ENCODE data around the gene ADAMTSL5.
"Not testable (repeated sequence)": the region's sequence is repeated elsewhere in the genome, so short reads cannot be mapped to it uniquely, and the experiment has no call there.

Gene ADAMTSL5

DNA sequence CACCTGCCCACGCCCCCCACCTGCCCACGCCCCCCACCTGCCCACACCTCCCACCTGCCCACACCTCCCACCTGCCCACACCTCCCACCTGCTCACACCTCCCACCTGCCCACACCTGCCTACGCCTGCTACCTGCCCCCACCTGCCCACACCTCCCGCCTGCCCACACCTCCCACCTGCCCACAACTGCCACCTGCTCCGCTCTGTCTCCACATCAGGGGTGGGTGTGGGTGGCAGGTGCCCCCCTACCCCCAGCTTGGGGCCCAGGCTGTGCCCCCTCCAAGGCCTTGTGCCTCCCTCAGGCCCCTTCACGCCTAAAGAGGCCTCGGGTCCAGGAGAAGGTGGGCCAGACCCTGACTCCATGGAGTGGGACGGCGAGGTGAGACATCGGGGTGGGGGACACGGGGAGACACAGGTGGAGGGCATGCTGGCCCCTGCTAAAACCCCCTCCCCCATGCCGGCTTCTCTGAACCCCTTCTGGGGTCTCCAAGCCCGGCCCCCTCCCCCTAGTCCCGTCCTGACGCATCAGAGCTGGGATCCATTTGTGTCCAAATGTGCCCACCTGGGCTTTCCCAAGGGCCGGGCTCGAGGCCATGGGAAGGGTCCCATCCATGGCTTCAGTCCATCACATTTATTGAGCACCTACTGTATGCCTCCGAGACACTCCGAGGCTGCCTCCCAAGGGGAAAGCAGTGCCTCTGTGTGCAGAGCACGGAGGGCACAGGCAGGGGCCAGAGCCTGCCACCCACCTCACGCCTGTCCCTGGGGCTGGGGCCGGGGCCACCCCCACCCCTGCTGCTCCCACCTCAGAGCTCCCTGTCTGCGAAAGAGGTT, 16.0 kb upstream of the ADAMTSL5 start:
- DNase-seq, result no peak

DNA sequence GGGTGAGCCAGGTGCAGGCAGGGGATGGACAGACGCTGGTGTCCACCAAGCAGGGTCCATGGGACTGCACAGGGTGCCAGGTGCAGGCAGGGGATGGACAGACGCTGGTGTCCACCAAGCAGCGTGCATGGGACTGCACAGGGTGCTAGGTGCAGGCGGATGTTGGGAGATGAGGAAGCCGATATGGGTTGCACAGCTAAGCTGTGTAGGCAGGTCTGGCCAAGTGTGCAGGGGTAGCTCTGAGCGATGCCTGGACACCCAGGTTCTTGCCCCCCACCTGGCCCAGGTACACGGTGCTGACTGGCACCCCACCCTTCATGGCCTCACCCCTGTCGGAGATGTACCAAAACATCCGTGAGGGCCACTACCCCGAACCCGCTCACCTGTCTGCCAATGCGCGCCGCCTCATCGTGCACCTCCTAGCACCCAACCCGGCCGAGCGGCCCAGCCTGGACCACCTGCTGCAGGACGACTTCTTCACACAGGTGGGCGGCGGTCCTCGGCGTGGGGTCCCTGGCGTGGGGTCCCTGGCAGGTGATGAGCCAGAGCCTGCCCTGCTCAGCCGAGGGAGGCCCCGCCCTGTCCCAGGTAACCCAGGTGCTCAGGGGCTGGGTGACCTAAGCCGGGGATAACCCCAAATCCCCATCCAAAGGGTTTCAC, 15.0 kb upstream of the ADAMTSL5 start:
- no peak for DNase-seq

DNA sequence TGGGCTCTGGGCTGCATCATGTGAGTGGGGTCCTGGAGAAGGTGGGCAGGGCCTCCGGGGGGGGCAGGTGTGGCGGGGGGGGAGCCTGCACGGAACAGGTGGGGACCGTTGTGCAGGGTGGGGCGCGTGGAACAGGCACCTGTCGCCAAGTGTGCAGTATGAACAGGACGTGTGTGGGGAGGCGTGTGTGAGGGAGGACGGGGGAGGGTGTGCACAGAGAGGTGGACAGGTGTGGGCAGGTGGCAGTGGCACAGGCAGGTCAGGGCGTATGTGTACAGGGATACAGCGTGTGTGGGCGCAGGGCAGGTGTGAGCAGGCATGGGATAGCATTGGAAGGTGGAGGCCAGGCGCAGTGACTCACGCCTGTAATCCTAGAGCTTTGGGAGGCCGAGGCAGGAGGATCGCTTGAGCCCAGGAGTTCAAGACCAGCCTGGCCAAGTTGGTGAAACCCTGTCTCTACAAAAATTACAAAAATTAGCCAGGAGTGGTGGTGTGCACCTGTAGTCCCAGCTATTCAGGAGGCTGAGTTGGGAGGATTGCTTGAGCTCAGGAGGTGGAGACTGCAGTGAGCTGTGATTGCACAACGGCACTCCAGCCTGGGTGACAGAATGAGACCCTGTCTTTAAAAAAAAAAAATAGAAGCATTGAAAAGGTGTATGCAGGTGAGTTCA, 14.3 kb upstream of the ADAMTSL5 start:
- no peak for DNase-seq

- no peak for DNase-seq
Measured at GRCh38 chr19:1526066-1526778, 13.4 kb upstream of the ADAMTSL5 start.

GRCh38 chr19:1525343-1525742, 12.5 kb upstream of the ADAMTSL5 start:
- DNase-seq, result no peak

- no peak for DNase-seq
Measured at GRCh38 chr19:1524972-1525325, 12.1 kb upstream of the ADAMTSL5 start.

- no peak for DNase-seq
Measured at GRCh38 chr19:1524287-1524971, 11.6 kb upstream of the ADAMTSL5 start.

GRCh38 chr19:1523412-1524286, 10.8 kb upstream of the ADAMTSL5 start, which contains the start of gene PLK5:
PLK5 (plus strand) TSS chr19:1524077; CDS start chr19:1526997, 2,920 bp downstream.
- no peak for DNase-seq

DNA sequence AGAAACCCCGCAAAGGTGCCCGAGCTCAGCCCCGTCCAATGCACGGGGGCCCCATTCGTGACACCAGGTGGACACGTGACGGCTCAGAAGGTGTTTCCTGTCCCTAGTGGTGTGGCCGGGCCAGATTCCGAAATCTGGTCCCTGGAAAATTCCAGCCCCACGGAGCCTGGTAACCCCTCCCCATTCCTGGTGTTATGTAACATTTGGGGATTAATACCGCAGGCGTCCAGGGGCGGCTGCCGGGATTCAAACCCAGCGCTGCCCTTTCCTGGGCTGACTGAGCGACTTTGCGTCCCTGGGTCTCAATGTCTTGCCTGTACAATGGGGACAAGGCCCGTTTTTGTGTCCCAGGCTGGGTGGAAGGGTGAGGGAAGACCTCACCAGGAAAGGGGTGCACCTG, 10.0 kb upstream of the ADAMTSL5 start:
- DNase-seq, result no peak

GRCh38 chr19:1522061-1522460, 9.2 kb upstream of the ADAMTSL5 start:
- DNase-seq, result no peak

DNA sequence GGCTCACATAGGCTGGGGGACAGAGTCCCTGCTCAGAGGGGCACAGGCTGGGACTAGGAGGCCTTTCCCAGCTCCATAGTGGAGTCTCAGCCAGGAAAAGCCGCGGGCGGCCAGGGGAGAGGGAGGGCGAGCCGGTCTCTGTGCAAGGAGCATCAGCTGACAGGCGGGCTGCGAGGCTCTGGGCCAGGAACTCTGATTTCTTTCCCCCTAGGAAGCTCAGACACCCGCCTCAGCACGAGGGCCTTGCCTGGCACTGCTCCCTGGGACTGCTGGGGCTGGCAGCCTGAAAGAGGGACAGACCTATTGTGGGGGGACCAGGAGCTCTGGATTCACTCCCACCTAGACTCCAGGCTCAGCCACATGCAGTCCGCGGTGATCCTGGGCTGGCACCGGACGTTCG, 8.8 kb upstream of the ADAMTSL5 start:
- no peak for DNase-seq

GRCh38 chr19:1520203-1520780, 7.5 kb upstream of the ADAMTSL5 start:
- no peak for DNase-seq

DNA sequence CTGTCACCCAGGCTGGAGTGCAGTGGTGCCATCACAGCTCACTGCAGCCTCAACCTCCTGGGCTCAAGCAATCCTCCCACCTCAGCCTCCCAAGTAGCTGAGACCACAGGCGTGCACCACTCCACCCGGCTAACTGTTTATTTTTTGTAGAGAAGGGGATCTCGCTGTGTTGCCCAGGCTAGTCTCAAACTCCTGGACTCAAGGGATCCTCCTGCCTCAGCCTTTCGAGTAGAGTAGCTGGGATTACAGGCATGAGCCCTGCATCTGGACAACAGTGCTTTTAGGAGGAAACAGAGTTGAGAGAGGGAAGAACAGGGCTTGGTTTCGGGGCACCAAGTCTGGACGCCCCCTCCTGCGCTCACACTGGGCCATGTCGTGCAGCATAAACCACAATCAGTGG, 7.0 kb upstream of the ADAMTSL5 start:
- not testable (repeated sequence) for DNase-seq

GRCh38 chr19:1518471-1518870, 5.7 kb upstream of the ADAMTSL5 start:
- DNase-seq, result no peak

DNA sequence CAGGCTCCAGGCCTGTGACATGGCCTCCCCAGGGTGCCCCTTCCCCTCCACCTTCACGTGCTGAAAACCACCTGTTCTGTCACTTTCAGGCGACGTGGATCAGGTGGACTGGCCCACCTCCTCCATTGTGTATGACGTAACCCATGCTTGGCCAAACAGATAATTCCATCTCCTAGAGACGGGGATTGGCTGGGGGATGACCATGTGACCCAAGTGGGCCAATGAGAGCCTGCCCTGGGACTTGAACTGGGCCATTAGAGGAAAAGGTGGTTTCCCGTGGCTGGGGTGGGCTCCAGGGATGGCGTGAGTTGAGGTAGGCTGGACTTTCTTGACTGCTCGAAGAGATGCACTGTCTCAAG, 3.6 kb upstream of the ADAMTSL5 start:
- no peak for DNase-seq

DNA sequence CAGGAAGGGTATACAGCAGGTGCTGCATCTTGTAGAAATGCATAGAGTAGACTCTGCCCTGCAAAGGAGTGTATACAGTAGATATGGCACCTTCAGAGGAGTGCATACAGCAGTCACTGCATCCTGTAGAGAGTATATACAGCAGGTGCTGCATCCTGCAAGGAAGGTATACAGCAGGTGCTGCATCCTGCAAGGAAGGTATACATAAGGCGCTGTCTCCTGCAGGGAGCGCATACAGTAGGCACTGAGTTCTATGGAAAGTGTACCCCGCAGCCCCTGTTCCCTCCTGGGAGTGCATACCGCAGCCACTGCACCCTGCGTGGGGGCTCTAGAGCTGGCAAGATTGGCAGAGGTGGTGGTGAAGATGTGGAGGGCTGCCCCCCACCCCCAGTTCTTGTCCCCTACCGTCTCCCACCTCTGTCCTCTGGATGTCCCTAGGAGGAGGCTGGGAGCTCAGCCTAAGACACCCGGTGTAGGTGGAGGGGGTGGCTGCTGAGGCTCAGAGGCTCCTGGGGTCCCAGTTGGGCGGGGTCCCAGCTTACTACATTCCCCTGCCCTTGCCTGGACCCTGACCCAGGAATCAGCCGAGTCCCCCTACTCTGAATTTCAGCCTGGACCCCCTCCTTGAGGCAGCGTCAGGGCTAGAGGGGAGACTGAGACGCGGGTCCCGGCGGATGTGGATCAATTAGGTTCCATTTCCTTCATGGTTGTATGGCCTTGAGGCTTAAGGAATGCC, 2.3 kb upstream of the ADAMTSL5 start:
- DNase-seq, result no peak

- no peak for DNase-seq
Measured at GRCh38 chr19:1514295-1514661, 1.5 kb upstream of the ADAMTSL5 start.

- no peak for DNase-seq
Measured at GRCh38 chr19:1513499-1514294, 878 bp upstream of the ADAMTSL5 start.

Measured in NCI-H187 (cell line).